Measurements from ENCODE around the gene SLC9B1. TPM values are rescaled to one million over a fixed set of nuclear protein-coding genes. Genes with fewer than 3 reads are reported as not detected.
A peak's percentile ranks its signal among the peaks of the same experiment; 100 is the strongest.

Gene SLC9B1
- total and polyA plus RNA-seq, 2 of the 8 experiments (the other 6 are each of a cell fraction or from before 2014, with no cell fraction given): 0.08 to 0.19 TPM

GRCh38 chr4:102867278-102868152 is 152.0 kb downstream of the SLC9B1 start:
- DNase-seq (ENCODE audit: low read depth in 1 of 2, low spot score in 2 of 2) (no peak), FAIRE-seq (no peak)
- H2BK20ac ChIP-seq (ENCODE audit: low read length): no peak overlapping the region
- no peaks in the 10 kb centered on the region for H3K9me3 ChIP-seq (ENCODE audit: insufficient read depth in 2 of 2, low read depth in 1 of 2, low read length in 1 of 2)
- WGBS, 2 experiments (ENCODE audit: extremely low coverage in 1 of 2, insufficient coverage in 1 of 2, insufficient read length in 1 of 2, insufficient replicate concordance in 2 of 2, low coverage in 1 of 2, low lambda C conversion rate in 2 of 2, missing lambda C conversion rate in 1 of 2): 85% methylated on average over 12 of the region's 12 CpGs; no CpG with 5 or more reads in 1 of the 2 experiments
- no peaks in the 10 kb centered on the region for H3K27me3 ChIP-seq (replicated peaks in 1 of 4; ENCODE audit: control insufficient read depth in 3 of 4, extremely low read depth in 1 of 4, insufficient read depth in 3 of 4, low read length in 3 of 4)
- H3K4me2 ChIP-seq (ENCODE audit: insufficient read depth in 1 of 2, low read depth in 2 of 2, low read length in 2 of 2): peak overlapping the region; percentile 84 to 92
- no peak overlapping the region for H4K91ac ChIP-seq (replicated peaks; ENCODE audit: insufficient read length, low read length)
- H4K20me1 ChIP-seq (replicated peaks in 1 of 2; ENCODE audit: control insufficient read depth in 1 of 2, insufficient read depth in 2 of 2, low read length in 2 of 2): no peaks in the 10 kb centered on the region
- no peak overlapping the region for H3K18ac ChIP-seq (ENCODE audit: extremely low read depth, low read length)
- H3K4ac ChIP-seq (replicated peaks; ENCODE audit: insufficient read length, low read depth, low read length): no peak overlapping the region
- H3K4me3 ChIP-seq (ENCODE audit: extremely low read depth in 1 of 4, insufficient read depth in 2 of 4, low read depth in 3 of 4, low read length in 4 of 4): peak overlapping the region; percentile 73 to 86 (median 78); a peak in 5 of 8 replicates
- H3K79me1 ChIP-seq (ENCODE audit: low read depth, low read length): no peaks in the 10 kb centered on the region
- H3K36me3 ChIP-seq (ENCODE audit: control insufficient read depth in 2 of 4, insufficient read depth in 4 of 4, low read length in 3 of 4): no peaks in the 10 kb centered on the region
- no peak overlapping the region for H3K27ac ChIP-seq (ENCODE audit: low read depth, low read length)
- no peak overlapping the region for H2BK120ac ChIP-seq (replicated peaks; ENCODE audit: low read depth, low read length)
- H3K79me2 ChIP-seq (ENCODE audit: control insufficient read depth in 1 of 2, insufficient read depth in 2 of 2, low read length in 2 of 2): peaks cover 0 to 81% of the 10 kb centered on the region in 2 experiments; a peak in 2 of 4 replicates
- H2BK12ac ChIP-seq (ENCODE audit: low read depth, low read length): no peak overlapping the region
- H3K56ac ChIP-seq (replicated peaks; ENCODE audit: insufficient read length, low read depth, low read length): no peak overlapping the region
- H3K14ac ChIP-seq (ENCODE audit: insufficient read length): no peak overlapping the region
- no peak overlapping the region for H2BK15ac ChIP-seq (ENCODE audit: low read length)
- H4K8ac ChIP-seq (ENCODE audit: extremely low read depth, insufficient read depth, low read length): no peak overlapping the region; the same call in 1 of the 2 replicates
- peaks cover 6% of the 10 kb centered on the region for H3K23me2 ChIP-seq (ENCODE audit: low read depth, low read length)
- no peak overlapping the region; the same call in 1 of the 2 replicates for H2AK5ac ChIP-seq (ENCODE audit: low read depth, low read length)
- TF ChIP-seq POLR2A (IDR thresholded peaks at IDR 0.05; ENCODE audit: control extremely low read depth in 1 of 2, low read depth in 2 of 2, low read length in 2 of 2) (no peak), E2F6 (IDR thresholded peaks at IDR 0.05) (no peak)
- TF ChIP-seq, protein P1, sequence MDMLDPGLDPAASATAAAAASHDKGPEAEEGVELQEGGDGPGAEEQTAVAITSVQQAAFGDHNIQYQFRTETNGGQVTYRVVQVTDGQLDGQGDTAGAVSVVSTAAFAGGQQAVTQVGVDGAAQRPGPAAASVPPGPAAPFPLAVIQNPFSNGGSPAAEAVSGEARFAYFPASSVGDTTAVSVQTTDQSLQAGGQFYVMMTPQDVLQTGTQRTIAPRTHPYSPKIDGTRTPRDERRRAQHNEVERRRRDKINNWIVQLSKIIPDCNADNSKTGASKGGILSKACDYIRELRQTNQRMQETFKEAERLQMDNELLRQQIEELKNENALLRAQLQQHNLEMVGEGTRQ (IDR thresholded peaks at IDR 0.05; ENCODE audit: low read length): no peak
- H2AFZ ChIP-seq (ENCODE audit: low read length): no peak overlapping the region
- no peak overlapping the region for H3K23ac ChIP-seq (ENCODE audit: insufficient read length)
- ChIA-PET CTCF (ENCODE audit: partially characterized antibody) (interaction anchor here (0.6 kb wide), 1 partner anchor 234 kb away, joined by 3 read pairs; no protein-coding TSS in a partner anchor), POLR2A (ENCODE audit: partially characterized antibody) (interaction anchor here (1.0 to 5.4 kb wide), 5 partner anchors 17 to 77 kb away, joined by 3 to 127 read pairs (median 5); partner anchors contain the start of gene UBE2D3)
- H3K9ac ChIP-seq (replicated peaks in 1 of 4; ENCODE audit: extremely low read depth in 1 of 4, low read depth in 3 of 4, low read length in 3 of 4): no peak overlapping the region; a peak in 1 of 7 replicates
- no peak overlapping the region for H4K5ac ChIP-seq (ENCODE audit: insufficient read length, low read depth, low read length)
- 0 out of 7 replicates have a peak, but pooled peaks cover 0 to 2% (median 0%) of the 10 kb centered on the region in 4 experiments for H3K4me1 ChIP-seq (replicated peaks in 1 of 4; ENCODE audit: control insufficient read depth in 3 of 4, insufficient read depth in 4 of 4, low read length in 3 of 4)
- no peak overlapping the region for H2BK5ac ChIP-seq (ENCODE audit: low read depth, low read length)

All from H1 (cell line).